Stimulated activated CD8-positive, alpha-beta memory T cell treated with anti-CD3 and anti-CD28 coated beads, Interleukin-15, amount 100 ng/mL, for 48 hours (primary cell): ENCODE data around the gene TXNRD2.
"Not testable (repeated sequence)": the region's sequence is repeated elsewhere in the genome, so short reads cannot be mapped to it uniquely, and the experiment has no call there.

Experiments used
- DNase-seq, 2 donors: peaks; one replicate each; pipeline ENCODE4 v3.0.0-alpha.2; 2020; ENCODE audit warnings: low read depth in 2 of 2

TXNRD2 gene

GRCh38 chr22:19846620-19847344 is 94.8 kb downstream of the TXNRD2 start:
- DNase-seq: no peak

GRCh38 chr22:19845054-19845722 is 96.4 kb downstream of the TXNRD2 start:
- DNase-seq: no peak

- no peak for DNase-seq
Observed at GRCh38 chr22:19844377-19845053, 97.1 kb downstream of the TXNRD2 start.

GRCh38 chr22:19843857-19844376 is 97.7 kb downstream of the TXNRD2 start:
- no peak for DNase-seq

- no peak for DNase-seq
Observed at GRCh38 chr22:19843107-19843856, 98.3 kb downstream of the TXNRD2 start.

- DNase-seq: no peak
Observed at GRCh38 chr22:19842393-19843106, 99.1 kb downstream of the TXNRD2 start.

- no peak for DNase-seq
Observed at GRCh38 chr22:19841641-19842392, 99.8 kb downstream of the TXNRD2 start.

- no peak for DNase-seq
Observed at GRCh38 chr22:19840955-19841640, 100.5 kb downstream of the TXNRD2 start.

- DNase-seq: no peak
Observed at GRCh38 chr22:19840059-19840458, 101.6 kb downstream of the TXNRD2 start.

GRCh38 chr22:19837915-19838314 is 103.7 kb downstream of the TXNRD2 start:
- DNase-seq: no peak

GRCh38 chr22:19836512-19836911 is 105.1 kb downstream of the TXNRD2 start:
- no peak for DNase-seq

GRCh38 chr22:19834599-19834998 is 107.0 kb downstream of the TXNRD2 start:
- DNase-seq: no peak

GRCh38 chr22:19833327-19833726 is 108.3 kb downstream of the TXNRD2 start:
- DNase-seq: not testable (repeated sequence)

GRCh38 chr22:19832476-19833108 is 109.0 kb downstream of the TXNRD2 start:
- DNase-seq: no peak

- DNase-seq: not testable (repeated sequence)
Observed at GRCh38 chr22:19831979-19832378, 109.6 kb downstream of the TXNRD2 start.

- DNase-seq: no peak
Observed at GRCh38 chr22:19831016-19831415, 110.6 kb downstream of the TXNRD2 start.

- no peak for DNase-seq
Observed at GRCh38 chr22:19828035-19828401, 113.6 kb downstream of the TXNRD2 start.

GRCh38 chr22:19827341-19828034 is 114.1 kb downstream of the TXNRD2 start:
- DNase-seq: no peak

- no peak for DNase-seq
Observed at GRCh38 chr22:19826619-19826950, 115.0 kb downstream of the TXNRD2 start.
